Measurements from ENCODE around the gene ILDR1.

ILDR1 gene

DNA sequence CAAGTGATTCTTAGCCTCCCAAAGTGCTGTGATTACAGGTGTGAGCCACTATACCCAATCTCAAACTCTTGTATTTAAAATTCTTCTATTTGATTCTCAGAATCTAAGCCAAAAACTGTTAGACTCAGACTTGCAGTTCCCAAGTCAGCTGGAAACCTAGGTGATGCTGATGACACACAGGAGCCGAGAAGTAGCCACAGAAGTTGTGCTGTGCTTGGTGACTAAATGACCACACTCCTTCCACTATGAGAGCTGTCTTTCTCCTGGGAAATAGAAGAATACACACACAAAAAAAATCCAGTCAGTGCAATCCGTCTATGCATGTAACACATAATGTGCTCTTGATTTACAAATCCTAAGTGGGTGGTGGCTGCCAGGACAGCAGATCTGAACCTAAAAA lies 33.9 kb downstream of the ILDR1 start:
- no peaks in the 10 kb centered on the region for H3K27me3 ChIP-seq (replicated peaks; ENCODE audit: control insufficient read depth, insufficient read depth, low read length)
- TF ChIP-seq CTCF (IDR thresholded peaks at IDR 0.05; ENCODE audit: insufficient read depth, low read length, poor library complexity, severe bottlenecking): no peak
- H3K36me3 ChIP-seq (ENCODE audit: control insufficient read depth, insufficient read depth, low read length): peaks cover 19% of the 10 kb centered on the region
- H3K4me3 ChIP-seq (replicated peaks; ENCODE audit: low read depth, low read length): no peak overlapping the region
- DNase-seq (ENCODE audit: extremely low read depth, insufficient read length): no peak

GRCh38 chr3:121985846-121986245 lies 36.2 kb downstream of the ILDR1 start:
- Histone ChIP-seq H3K4me3 (replicated peaks; ENCODE audit: low read depth, low read length) (no peak overlapping the region), H3K36me3 (ENCODE audit: control insufficient read depth, insufficient read depth, low read length) (peaks cover 11% of the 10 kb centered on the region), H3K27me3 (replicated peaks; ENCODE audit: control insufficient read depth, insufficient read depth, low read length) (no peaks in the 10 kb centered on the region)
- TF ChIP-seq CTCF (IDR thresholded peaks at IDR 0.05; ENCODE audit: insufficient read depth, low read length, poor library complexity, severe bottlenecking): no peak
- no peak for DNase-seq (ENCODE audit: extremely low read depth, insufficient read length)

DNA sequence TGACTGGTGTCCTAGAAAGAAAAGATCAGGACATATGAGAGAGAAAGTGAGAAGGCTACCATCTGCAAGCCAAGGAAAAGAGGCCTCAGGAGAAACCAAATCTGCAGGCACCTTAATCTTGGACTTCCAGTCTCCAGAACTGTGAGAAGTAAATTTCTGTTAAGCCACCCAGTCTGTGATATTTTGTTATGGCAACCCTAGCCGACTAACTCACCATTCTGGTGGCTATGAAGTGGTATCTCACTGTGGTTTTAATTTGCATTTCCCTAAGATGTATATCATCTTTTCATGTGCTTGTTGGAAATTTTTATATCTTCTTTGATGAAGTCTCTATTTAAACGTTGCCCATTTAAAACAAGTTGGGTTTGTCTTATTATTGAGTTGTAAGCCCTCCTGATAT lies 40.6 kb downstream of the ILDR1 start:
- H3K4me3 ChIP-seq (replicated peaks; ENCODE audit: low read depth, low read length): no peak overlapping the region
- H3K27me3 ChIP-seq (replicated peaks; ENCODE audit: control insufficient read depth, insufficient read depth, low read length): no peaks in the 10 kb centered on the region
- H3K36me3 ChIP-seq (ENCODE audit: control insufficient read depth, insufficient read depth, low read length): peaks cover 6% of the 10 kb centered on the region
- DNase-seq (ENCODE audit: extremely low read depth, insufficient read length): no peak
- no peak for TF ChIP-seq CTCF (IDR thresholded peaks at IDR 0.05; ENCODE audit: insufficient read depth, low read length, poor library complexity, severe bottlenecking)

DNA sequence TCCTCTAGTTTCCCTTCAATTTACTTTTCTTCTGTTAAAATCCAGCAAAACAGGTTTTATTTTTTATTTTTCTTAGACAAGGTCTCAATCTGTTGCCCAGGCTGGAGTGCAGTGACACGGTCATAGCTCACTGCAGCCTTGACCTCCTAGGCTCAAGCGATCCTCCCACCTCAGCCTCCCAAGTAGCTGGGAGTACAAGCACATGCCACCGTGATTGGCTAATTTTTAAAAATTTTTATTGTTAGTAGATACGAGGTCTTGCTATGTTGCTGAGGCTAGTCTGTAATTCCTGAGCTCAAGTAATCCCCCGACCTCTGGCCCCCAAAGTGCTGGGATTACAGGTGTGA lies 41.6 kb downstream of the ILDR1 start:
- H3K36me3 ChIP-seq (ENCODE audit: control insufficient read depth, insufficient read depth, low read length): no peaks in the 10 kb centered on the region
- no peak for DNase-seq (ENCODE audit: extremely low read depth, insufficient read length)
- TF ChIP-seq CTCF (IDR thresholded peaks at IDR 0.05; ENCODE audit: insufficient read depth, low read length, poor library complexity, severe bottlenecking): no peak
- no peaks in the 10 kb centered on the region for H3K27me3 ChIP-seq (replicated peaks; ENCODE audit: control insufficient read depth, insufficient read depth, low read length)
- H3K4me3 ChIP-seq (replicated peaks; ENCODE audit: low read depth, low read length): no peak overlapping the region

- H3K4me3 ChIP-seq (replicated peaks; ENCODE audit: low read depth, low read length): no peak overlapping the region
- no peak for DNase-seq (ENCODE audit: extremely low read depth, insufficient read length)
- TF ChIP-seq CTCF (IDR thresholded peaks at IDR 0.05; ENCODE audit: insufficient read depth, low read length, poor library complexity, severe bottlenecking): no peak
Measured at GRCh38 chr3:121979734-121980449, 42.2 kb downstream of the ILDR1 start.

DNA sequence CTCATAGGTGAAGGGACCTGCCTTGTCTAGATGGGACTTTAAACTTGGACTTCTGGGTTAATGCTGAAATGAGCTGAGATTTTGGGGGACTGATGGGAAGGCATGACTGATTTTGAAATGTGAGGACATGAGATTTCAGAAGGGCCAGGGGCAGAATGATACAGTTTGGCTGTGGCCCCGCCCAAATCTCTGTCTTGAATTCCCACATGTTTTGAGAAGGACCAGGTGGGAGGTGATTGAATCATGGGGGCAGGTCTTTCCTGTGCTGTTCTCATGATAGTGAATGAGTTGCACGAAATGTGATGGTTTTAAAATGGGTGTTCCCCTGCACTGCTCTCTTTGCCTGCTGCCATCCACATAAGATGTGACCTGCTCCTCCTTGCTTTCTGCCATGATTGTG lies 42.8 kb downstream of the ILDR1 start:
- no peak for DNase-seq (ENCODE audit: extremely low read depth, insufficient read length)
- no peak overlapping the region for H3K4me3 ChIP-seq (replicated peaks; ENCODE audit: low read depth, low read length)
- TF ChIP-seq CTCF (IDR thresholded peaks at IDR 0.05; ENCODE audit: insufficient read depth, low read length, poor library complexity, severe bottlenecking): no peak
- no peaks in the 10 kb centered on the region for H3K27me3 ChIP-seq (replicated peaks; ENCODE audit: control insufficient read depth, insufficient read depth, low read length)
- H3K36me3 ChIP-seq (ENCODE audit: control insufficient read depth, insufficient read depth, low read length): no peaks in the 10 kb centered on the region

More at GRCh38 chr3:121979734-121980449, 42.2 kb downstream of the ILDR1 start:
- Histone ChIP-seq H3K27me3 (replicated peaks; ENCODE audit: control insufficient read depth, insufficient read depth, low read length) (no peaks in the 10 kb centered on the region), H3K36me3 (ENCODE audit: control insufficient read depth, insufficient read depth, low read length) (no peaks in the 10 kb centered on the region)
